GM12878 (cell line): ENCODE data around the gene TRIM38. TPM values are rescaled to one million over a fixed set of nuclear protein-coding genes. Genes with fewer than 3 reads are reported as not detected.

ENCODE experiments used
- CHD4 ChIP-seq: fragments of 200-600 bp; sonication (generic); IDR thresholded peaks from 2 replicates; pipeline ENCODE4 v1.6.1; 2016; ENCODE audit warnings: mild to moderate bottlenecking
- EZH2 ChIP-seq: IDR thresholded peaks from 2 replicates; pipeline ENCODE4 v1.6.1; 2012; ENCODE audit warnings: low read depth, mild to moderate bottlenecking, control low read depth, inconsistent platforms, low read length, borderline replicate concordance; ENCODE audit not compliant: control insufficient read depth
- FOS ChIP-seq: IDR thresholded peaks from 3 replicates; pipeline ENCODE4 v1.6.1; 2011; ENCODE audit warnings: borderline replicate concordance; ENCODE audit not compliant: insufficient read length; ENCODE audit errors: extremely low read depth
- HDGF ChIP-seq: fragments of 450-650 bp; IDR thresholded peaks from 2 replicates; pipeline ENCODE4 v1.6.1; 2016; ENCODE audit warnings: antibody characterized with exemption
- MEF2B ChIP-seq: fragments of 450-650 bp; IDR thresholded peaks from 2 replicates; pipeline ENCODE4 v1.6.1; 2018; ENCODE audit warnings: mild to moderate bottlenecking, moderate library complexity; ENCODE audit not compliant: partially characterized antibody, poor library complexity, severe bottlenecking
- MXI1 ChIP-seq: fragments of 150-350 bp; IDR thresholded peaks from 2 replicates; pipeline ENCODE4 v1.6.1; 2011; ENCODE audit warnings: low read depth, mild to moderate bottlenecking, inconsistent platforms, low read length, improper control_type of control experiment
- NFXL1 ChIP-seq: fragments of 450-650 bp; IDR thresholded peaks from 2 replicates; pipeline ENCODE4 v1.6.1; 2017; ENCODE audit warnings: antibody characterized with exemption, mild to moderate bottlenecking, borderline replicate concordance
- NR2F1 ChIP-seq: fragments of 450-650 bp; conservative IDR thresholded peaks from 2 replicates; pipeline ENCODE4 v1.6.1; 2017; ENCODE audit warnings: mild to moderate bottlenecking
- PAX5 ChIP-seq: IDR thresholded peaks from 2 replicates; pipeline ENCODE4 v1.6.1; 2011; ENCODE audit warnings: low read depth, low read length, borderline replicate concordance
- PBX3 ChIP-seq: IDR thresholded peaks from 2 replicates; pipeline ENCODE4 v1.6.1; 2011; ENCODE audit warnings: mild to moderate bottlenecking, low read depth, low read length, moderate library complexity; ENCODE audit not compliant: insufficient replicate concordance
- PRDM15 ChIP-seq: fragments of 450-650 bp; formaldehyde crosslinking; IDR thresholded peaks from 2 replicates; pipeline ENCODE4 v1.4.0; 2020; ENCODE audit warnings: mild to moderate bottlenecking, moderate library complexity
- REST ChIP-seq: IDR thresholded peaks from 2 replicates; pipeline ENCODE4 v1.6.1; 2012; ENCODE audit warnings: mild to moderate bottlenecking, low read depth, low read length
- SP1 ChIP-seq: IDR thresholded peaks from one replicate; pipeline ENCODE4 v1.6.1; 2011; ENCODE audit warnings: low read depth, low read length
- STAT1 ChIP-seq: fragments of 450-650 bp; conservative IDR thresholded peaks from 2 replicates; pipeline ENCODE4 v1.6.1; 2014; ENCODE audit warnings: antibody characterized with exemption, mild to moderate bottlenecking
- SUPT20H ChIP-seq: IDR thresholded peaks from 2 replicates; pipeline ENCODE4 v1.6.1; 2011; ENCODE audit warnings: low read depth, mild to moderate bottlenecking, low read length, moderate library complexity, borderline replicate concordance; ENCODE audit not compliant: control insufficient read depth
- WRNIP1 ChIP-seq: IDR thresholded peaks from 2 replicates; pipeline ENCODE4 v1.6.1; 2011; ENCODE audit warnings: low read depth, low read length, improper control_type of control experiment, borderline replicate concordance
- YBX1 ChIP-seq: fragments of 450-650 bp; IDR thresholded peaks from 2 replicates; pipeline ENCODE4 v1.6.1; 2016; ENCODE audit warnings: antibody characterized with exemption
- ZBTB33 ChIP-seq: fragments of 450-650 bp; IDR thresholded peaks from 2 replicates; pipeline ENCODE4 v1.6.1; 2017; ENCODE audit warnings: mild to moderate bottlenecking
- polyA plus RNA-seq, 11 experiments: library from polyadenylated mRNA; depleted of rRNA in 4 of 11; unstranded in 6 of 11; stranded (reverse) in 5 of 11; fragments of >200 nt; fragmentation: Nextera tagmentation in 4 of 11; fragmentation: Illumina TruSeq in 1 of 11; extraction: Ambion mirVana in 4 of 11; extraction: Trizol in 1 of 11; gene quantifications; 1 replicate in 1 of 11; 2 replicates in 10 of 11; pipeline versions ENCODE4 v1.2.1 to v1.2.3, GENCODE V29; 2011 to 2016; ENCODE audit warnings: inconsistent platforms in 2 of 11, missing spikeins in 2 of 11, low read depth in 1 of 11
- total RNA-seq, 4 experiments: library from RNA; depleted of rRNA in 3 of 4; stranded (reverse); fragments of >200 nt in 3 of 4; fragmentation: Illumina TruSeq in 1 of 4; extraction: Trizol in 1 of 4; gene quantifications; 2 replicates each; pipeline versions ENCODE4 v1.2.1 to v1.2.3, GENCODE V29; 2013 to 2021

Gene TRIM38
- total and polyA plus RNA-seq, 10 of the 15 experiments (the other 5 are each of a cell fraction or from before 2014, with no cell fraction given): 4.5 to 14.7 (median 11.1) TPM

GRCh38 chr6:26031595-26032339, 69.2 kb downstream of the TRIM38 start (continued):
- no peak for TF ChIP-seq REST
- TF ChIP-seq EZH2: no peak
- TF ChIP-seq CHD4: no peak
- TF ChIP-seq WRNIP1: no peak
- peak; percentile 89; the same call in 1 of the 2 replicates for TF ChIP-seq NFXL1
- TF ChIP-seq MEF2B: no peak
- TF ChIP-seq YBX1: no peak
- peak; percentile 94 for TF ChIP-seq MXI1
- peak; percentile 47 for TF ChIP-seq FOS
- TF ChIP-seq PRDM15: no peak
- no peak for TF ChIP-seq ZBTB33
- peak; percentile 31 for TF ChIP-seq PBX3
- peak; percentile 96 for TF ChIP-seq SP1
- no peak for TF ChIP-seq SUPT20H
- no peak for TF ChIP-seq STAT1
- TF ChIP-seq PAX5: no peak
- 0 out of 2 replicates have a peak, but pooled peaks have one; percentile 33 for TF ChIP-seq HDGF
- TF ChIP-seq NR2F1: no peak
